GM12878 (cell line): Measurements from ENCODE around the gene BCO1.

ENCODE experiments used
- ASH2L ChIP-seq: fragments of 300-600, 200-600 bp; sonication (generic); IDR thresholded peaks from 2 replicates; pipeline ENCODE4 v1.6.1; 2017; ENCODE audit warnings: low read depth, mild to moderate bottlenecking, borderline replicate concordance
- BACH1 ChIP-seq: fragments of 450-650 bp; IDR thresholded peaks from 2 replicates; pipeline ENCODE4 v1.6.1; 2017; ENCODE audit warnings: mild to moderate bottlenecking, borderline replicate concordance
- CEBPB ChIP-seq, 2 experiments: fragments of 150-350 bp in 1 of 2; IDR thresholded peaks; 2 replicates each; pipeline ENCODE4 v1.6.1; 2012 to 2014; ENCODE audit warnings: low read depth in 2 of 2, low read length in 2 of 2, borderline replicate concordance in 1 of 2, inconsistent platforms in 1 of 2
- EZH2 ChIP-seq: IDR thresholded peaks from 2 replicates; pipeline ENCODE4 v1.6.1; 2012; ENCODE audit warnings: low read depth, mild to moderate bottlenecking, control low read depth, inconsistent platforms, low read length, borderline replicate concordance; ENCODE audit not compliant: control insufficient read depth
- FOXK2 ChIP-seq: fragments of 450-650 bp; IDR thresholded peaks from 2 replicates; pipeline ENCODE4 v1.6.1; 2017; ENCODE audit warnings: mild to moderate bottlenecking, moderate library complexity
- NBN ChIP-seq: fragments of 450-650 bp; IDR thresholded peaks from 2 replicates; pipeline ENCODE4 v1.6.1; 2016
- RAD21 ChIP-seq: IDR thresholded peaks from 2 replicates; pipeline ENCODE4 v1.6.1; 2011; ENCODE audit warnings: mild to moderate bottlenecking, low read depth, low read length, moderate library complexity; ENCODE audit not compliant: insufficient read depth
- RFX5 ChIP-seq: IDR thresholded peaks from 2 replicates; pipeline ENCODE4 v1.6.1; 2011; ENCODE audit warnings: low read depth, low read length, improper control_type of control experiment
- SP1 ChIP-seq: IDR thresholded peaks from one replicate; pipeline ENCODE4 v1.6.1; 2011; ENCODE audit warnings: low read depth, low read length
- SRF ChIP-seq, 2 experiments: IDR thresholded peaks; 2 replicates each; pipeline ENCODE4 v1.6.1; 2011; ENCODE audit warnings: low read depth in 2 of 2, low read length in 2 of 2, mild to moderate bottlenecking in 1 of 2, moderate library complexity in 1 of 2
- TF ChIP-seq, protein P1 (sequence below), 3 experiments: IDR thresholded peaks in 2 of 3; conservative IDR thresholded peaks in 1 of 3; 2 replicates each; pipeline ENCODE4 v1.5.1; 2011; ENCODE audit warnings: low read depth in 3 of 3, low read length in 3 of 3, mild to moderate bottlenecking in 3 of 3, control low read depth in 2 of 3, moderate library complexity in 2 of 3, inconsistent platforms in 1 of 3, mixed read lengths in 1 of 3; ENCODE audit not compliant: control insufficient read depth in 2 of 3, insufficient read depth in 1 of 3; ENCODE audit errors: extremely low read depth in 1 of 3
- TF ChIP-seq, protein P2 (sequence below): IDR thresholded peaks from 2 replicates; pipeline ENCODE4 v1.6.1; 2012; ENCODE audit warnings: mild to moderate bottlenecking, low read depth, low read length

DNA sequence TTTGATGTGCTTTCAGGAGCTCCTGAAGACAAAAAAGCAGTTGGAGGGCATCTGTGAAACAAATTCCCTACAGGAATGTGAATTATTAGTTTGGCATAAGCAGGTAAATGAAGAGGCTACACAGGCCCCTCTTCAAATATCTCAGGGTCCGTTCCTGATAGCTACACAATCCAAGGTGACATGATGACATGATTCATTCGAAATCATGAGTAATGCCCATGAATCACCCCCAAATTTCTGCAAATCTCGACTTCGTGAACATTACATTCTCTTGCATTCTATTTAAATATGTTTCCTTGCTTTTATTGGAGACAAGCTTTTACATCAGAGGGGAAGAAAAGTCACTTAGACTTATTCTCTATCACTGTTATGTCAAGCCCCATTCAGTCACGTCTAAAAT lies 98.6 kb downstream of the BCO1 start:
- no peak for TF ChIP-seq FOXK2
- no peak for TF ChIP-seq EZH2
- no peak for TF ChIP-seq RFX5
- TF ChIP-seq, protein P1, sequence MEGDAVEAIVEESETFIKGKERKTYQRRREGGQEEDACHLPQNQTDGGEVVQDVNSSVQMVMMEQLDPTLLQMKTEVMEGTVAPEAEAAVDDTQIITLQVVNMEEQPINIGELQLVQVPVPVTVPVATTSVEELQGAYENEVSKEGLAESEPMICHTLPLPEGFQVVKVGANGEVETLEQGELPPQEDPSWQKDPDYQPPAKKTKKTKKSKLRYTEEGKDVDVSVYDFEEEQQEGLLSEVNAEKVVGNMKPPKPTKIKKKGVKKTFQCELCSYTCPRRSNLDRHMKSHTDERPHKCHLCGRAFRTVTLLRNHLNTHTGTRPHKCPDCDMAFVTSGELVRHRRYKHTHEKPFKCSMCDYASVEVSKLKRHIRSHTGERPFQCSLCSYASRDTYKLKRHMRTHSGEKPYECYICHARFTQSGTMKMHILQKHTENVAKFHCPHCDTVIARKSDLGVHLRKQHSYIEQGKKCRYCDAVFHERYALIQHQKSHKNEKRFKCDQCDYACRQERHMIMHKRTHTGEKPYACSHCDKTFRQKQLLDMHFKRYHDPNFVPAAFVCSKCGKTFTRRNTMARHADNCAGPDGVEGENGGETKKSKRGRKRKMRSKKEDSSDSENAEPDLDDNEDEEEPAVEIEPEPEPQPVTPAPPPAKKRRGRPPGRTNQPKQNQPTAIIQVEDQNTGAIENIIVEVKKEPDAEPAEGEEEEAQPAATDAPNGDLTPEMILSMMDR (IDR thresholded peaks at IDR 0.05 in 2 of 3, conservative IDR thresholded peaks at IDR 0.05 in 1 of 3; ENCODE audit: control insufficient read depth in 2 of 3, extremely low read depth in 1 of 3, insufficient read depth in 1 of 3, low read depth in 3 of 3, low read length in 3 of 3), result no peak
- TF ChIP-seq, protein P2, sequence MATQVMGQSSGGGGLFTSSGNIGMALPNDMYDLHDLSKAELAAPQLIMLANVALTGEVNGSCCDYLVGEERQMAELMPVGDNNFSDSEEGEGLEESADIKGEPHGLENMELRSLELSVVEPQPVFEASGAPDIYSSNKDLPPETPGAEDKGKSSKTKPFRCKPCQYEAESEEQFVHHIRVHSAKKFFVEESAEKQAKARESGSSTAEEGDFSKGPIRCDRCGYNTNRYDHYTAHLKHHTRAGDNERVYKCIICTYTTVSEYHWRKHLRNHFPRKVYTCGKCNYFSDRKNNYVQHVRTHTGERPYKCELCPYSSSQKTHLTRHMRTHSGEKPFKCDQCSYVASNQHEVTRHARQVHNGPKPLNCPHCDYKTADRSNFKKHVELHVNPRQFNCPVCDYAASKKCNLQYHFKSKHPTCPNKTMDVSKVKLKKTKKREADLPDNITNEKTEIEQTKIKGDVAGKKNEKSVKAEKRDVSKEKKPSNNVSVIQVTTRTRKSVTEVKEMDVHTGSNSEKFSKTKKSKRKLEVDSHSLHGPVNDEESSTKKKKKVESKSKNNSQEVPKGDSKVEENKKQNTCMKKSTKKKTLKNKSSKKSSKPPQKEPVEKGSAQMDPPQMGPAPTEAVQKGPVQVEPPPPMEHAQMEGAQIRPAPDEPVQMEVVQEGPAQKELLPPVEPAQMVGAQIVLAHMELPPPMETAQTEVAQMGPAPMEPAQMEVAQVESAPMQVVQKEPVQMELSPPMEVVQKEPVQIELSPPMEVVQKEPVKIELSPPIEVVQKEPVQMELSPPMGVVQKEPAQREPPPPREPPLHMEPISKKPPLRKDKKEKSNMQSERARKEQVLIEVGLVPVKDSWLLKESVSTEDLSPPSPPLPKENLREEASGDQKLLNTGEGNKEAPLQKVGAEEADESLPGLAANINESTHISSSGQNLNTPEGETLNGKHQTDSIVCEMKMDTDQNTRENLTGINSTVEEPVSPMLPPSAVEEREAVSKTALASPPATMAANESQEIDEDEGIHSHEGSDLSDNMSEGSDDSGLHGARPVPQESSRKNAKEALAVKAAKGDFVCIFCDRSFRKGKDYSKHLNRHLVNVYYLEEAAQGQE, result no peak
- TF ChIP-seq NBN, result no peak
- TF ChIP-seq SP1, result no peak
- TF ChIP-seq CEBPB (IDR thresholded peaks at IDR 0.05; ENCODE audit: borderline replicate concordance in 1 of 2, low read depth in 2 of 2, low read length in 2 of 2), result no peak
- TF ChIP-seq SRF (IDR thresholded peaks at IDR 0.05; ENCODE audit: low read depth in 2 of 2, low read length in 2 of 2), result no peak
- no peak for TF ChIP-seq RAD21
- no peak for TF ChIP-seq BACH1
- no peak for TF ChIP-seq ASH2L
